Fibroblast of the aortic adventitia (primary cell): Measurements from ENCODE around the gene PRR23E. TPM values are rescaled to one million over a fixed set of nuclear protein-coding genes. Genes with fewer than 3 reads are reported as not detected.

Experiments used
- DNase-seq: peaks from one replicate; pipeline ENCODE4 v3.0.0-alpha.2; 2010; ENCODE audit warnings: low read depth
- H3K4me3 ChIP-seq: 2 replicates; pipeline ENCODE4 v1.5.1; 2011; ENCODE audit warnings: low read depth, mild to moderate bottlenecking, control low read depth, low read length, moderate library complexity
- total RNA-seq: library from RNA; depleted of rRNA; stranded (reverse); fragments of >200 nt; gene quantifications from 2 replicates; pipeline ENCODE4 v1.2.3, GENCODE V29; 2012; ENCODE audit warnings: low replicate concordance
- TF ChIP-seq, protein P1 (sequence below): IDR thresholded peaks from 2 replicates; pipeline ENCODE4 v1.5.1; 2011; ENCODE audit warnings: mild to moderate bottlenecking, low read length, control low read depth, inconsistent platforms; ENCODE audit not compliant: insufficient read depth

The PRR23E gene
- total RNA-seq, 1 donor = not detected

- no peak for DNase-seq
- TF ChIP-seq, protein P1, sequence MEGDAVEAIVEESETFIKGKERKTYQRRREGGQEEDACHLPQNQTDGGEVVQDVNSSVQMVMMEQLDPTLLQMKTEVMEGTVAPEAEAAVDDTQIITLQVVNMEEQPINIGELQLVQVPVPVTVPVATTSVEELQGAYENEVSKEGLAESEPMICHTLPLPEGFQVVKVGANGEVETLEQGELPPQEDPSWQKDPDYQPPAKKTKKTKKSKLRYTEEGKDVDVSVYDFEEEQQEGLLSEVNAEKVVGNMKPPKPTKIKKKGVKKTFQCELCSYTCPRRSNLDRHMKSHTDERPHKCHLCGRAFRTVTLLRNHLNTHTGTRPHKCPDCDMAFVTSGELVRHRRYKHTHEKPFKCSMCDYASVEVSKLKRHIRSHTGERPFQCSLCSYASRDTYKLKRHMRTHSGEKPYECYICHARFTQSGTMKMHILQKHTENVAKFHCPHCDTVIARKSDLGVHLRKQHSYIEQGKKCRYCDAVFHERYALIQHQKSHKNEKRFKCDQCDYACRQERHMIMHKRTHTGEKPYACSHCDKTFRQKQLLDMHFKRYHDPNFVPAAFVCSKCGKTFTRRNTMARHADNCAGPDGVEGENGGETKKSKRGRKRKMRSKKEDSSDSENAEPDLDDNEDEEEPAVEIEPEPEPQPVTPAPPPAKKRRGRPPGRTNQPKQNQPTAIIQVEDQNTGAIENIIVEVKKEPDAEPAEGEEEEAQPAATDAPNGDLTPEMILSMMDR = no peak
- H3K4me3 ChIP-seq = no peak overlapping the region
Observed at GRCh38 chr3:127164615-127165014, 28.3 kb upstream of the PRR23E start.

GRCh38 chr3:127165036-127165435 is 27.9 kb upstream of the PRR23E start:
- no peak overlapping the region for H3K4me3 ChIP-seq
- TF ChIP-seq, protein P1 = no peak
- DNase-seq = no peak

DNA sequence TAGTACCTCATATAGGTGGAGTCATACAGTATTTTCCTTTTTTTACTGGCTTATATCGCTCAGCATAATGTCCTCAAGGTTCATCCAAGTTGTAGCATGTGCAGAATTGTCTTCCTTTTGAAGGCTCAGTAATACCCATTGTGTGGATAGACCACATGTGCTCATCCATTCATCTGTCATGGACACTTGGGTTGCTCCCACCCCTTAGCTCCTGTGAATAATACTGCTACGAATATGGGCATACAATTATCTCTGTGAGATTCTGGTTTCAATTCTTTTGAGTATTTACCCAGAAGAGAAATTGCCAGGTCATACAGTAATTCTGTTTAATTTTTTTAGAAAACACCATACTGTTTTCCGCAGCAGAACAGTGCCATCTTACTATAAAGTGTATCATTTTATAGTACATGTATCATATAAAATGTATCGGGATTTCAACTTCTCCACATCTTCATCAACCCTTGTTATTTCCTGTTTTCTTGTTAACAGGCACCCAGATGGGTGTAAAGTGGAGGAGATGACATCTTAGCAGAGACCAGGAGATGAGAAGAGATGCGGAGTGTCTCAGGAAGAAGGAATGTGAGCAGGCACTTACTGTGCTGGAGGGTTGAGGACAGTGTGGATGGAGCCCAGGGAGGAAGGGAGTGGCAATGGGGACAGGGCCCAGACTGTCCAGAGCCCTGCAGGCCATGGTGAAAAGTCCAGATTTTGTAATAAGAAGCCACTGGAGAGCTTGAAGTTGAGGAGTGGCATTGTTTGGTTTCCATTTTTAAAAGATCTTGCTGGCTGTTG is 27.0 kb upstream of the PRR23E start:
- TF ChIP-seq, protein P1 = no peak
- no peak overlapping the region for H3K4me3 ChIP-seq
- DNase-seq = no peak

GRCh38 chr3:127166501-127167065 is 26.3 kb upstream of the PRR23E start:
- TF ChIP-seq, protein P1 = no peak
- no peak for DNase-seq
- no peak overlapping the region for H3K4me3 ChIP-seq

GRCh38 chr3:127167315-127168043 is 25.5 kb upstream of the PRR23E start:
- TF ChIP-seq, protein P1 = no peak
- no peak for DNase-seq
- H3K4me3 ChIP-seq = no peak overlapping the region

DNA sequence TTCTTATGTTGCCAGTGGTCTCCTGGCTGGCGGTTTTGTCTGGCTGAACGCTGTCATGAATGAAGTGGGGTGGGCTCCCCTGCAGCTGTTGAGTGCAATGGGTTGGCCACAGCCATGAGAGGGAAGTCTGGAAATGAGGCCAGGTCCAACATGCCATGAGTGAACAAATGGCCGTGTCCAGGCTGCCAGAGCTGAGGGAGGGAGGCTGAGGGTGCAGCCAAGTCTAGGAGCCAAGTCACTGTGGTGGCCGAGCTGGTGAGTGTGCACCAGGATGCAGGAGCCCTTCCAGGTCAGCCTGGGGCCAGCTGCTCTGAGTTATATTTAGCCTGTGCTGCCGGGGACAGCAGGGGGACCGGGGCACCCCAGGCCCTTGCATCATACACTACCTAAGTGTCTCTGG is 24.7 kb upstream of the PRR23E start:
- TF ChIP-seq, protein P1 = no peak
- DNase-seq = no peak
- H3K4me3 ChIP-seq = no peak overlapping the region
